Activated CD8-positive, alpha-beta memory T cell treated with anti-CD3 and anti-CD28 coated beads for 1 hour (primary cell): ENCODE data around the gene TYSND1.
"Not testable (repeated sequence)": the region's sequence is repeated elsewhere in the genome, so short reads cannot be mapped to it uniquely, and the experiment has no call there.

Source experiments
- DNase-seq, 2 donors: peaks; one replicate each; pipeline ENCODE4 v3.0.0-alpha.2; 2020; ENCODE audit warnings: low read depth in 1 of 2; ENCODE audit errors: extremely low read depth in 1 of 2

Gene TYSND1

DNA sequence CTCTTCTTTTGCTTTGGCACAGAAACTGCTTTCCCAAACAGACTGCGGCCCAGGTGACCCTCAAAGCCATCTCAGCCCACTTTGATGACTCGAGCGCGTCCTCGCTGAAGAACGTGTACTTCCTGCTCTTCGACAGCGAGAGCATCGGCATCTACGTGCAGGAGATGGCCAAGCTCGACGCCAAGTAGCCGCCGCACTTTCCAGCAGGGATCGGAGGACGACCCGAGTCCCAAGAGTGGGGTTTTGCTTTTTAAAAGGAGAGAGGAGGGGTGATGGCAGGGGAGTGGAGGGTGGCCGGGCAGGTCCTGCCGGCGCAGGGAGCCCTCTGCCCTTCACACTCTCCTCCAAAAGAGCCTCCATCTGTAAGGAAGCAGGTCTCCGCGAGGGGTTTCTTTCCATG, 35.0 kb downstream of the TYSND1 start:
- no peak for DNase-seq

GRCh38 chr10:70109064-70109729, 37.3 kb downstream of the TYSND1 start:
- no peak for DNase-seq

DNA sequence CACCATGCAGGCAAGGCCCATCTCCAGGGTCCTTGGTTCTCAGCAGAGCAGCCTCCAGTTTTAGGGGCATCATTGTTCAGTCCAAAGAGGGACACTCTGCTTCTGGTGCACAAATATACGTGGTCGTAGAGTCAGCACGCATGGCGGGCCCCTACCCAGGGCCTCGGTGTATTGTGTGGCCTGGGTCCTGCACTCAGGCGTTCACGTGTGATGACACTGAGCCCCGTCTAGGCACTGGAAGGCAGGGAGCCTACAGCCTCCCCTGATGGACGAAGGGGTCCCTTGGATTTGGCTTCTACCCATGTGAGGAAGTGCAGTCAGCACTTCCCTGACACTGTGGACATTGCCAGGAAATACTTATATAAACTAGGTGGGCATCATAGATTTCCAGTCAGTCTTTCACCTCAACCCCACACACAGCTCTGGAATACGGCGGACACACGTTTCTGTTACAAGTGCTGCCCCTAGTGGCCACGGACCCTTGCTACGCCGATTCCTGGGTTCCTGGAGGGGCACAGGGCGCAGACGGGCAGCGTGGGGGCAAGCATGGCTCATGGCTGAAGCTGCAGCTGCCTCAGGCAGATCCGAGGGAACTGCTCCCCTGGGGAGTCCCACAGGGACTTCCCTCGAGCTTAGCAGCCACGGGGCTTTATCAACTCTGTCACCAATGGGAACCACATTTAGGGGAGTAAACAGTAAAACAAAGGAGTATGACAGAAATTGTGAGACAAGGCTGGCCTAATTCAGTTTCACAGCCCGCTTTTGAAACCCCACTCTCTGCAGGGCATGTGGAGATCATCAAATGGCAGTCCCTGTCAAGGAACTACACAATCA, 39.3 kb downstream of the TYSND1 start:
- no peak for DNase-seq

GRCh38 chr10:70101668-70102067, 44.8 kb downstream of the TYSND1 start:
- no peak for DNase-seq

DNA sequence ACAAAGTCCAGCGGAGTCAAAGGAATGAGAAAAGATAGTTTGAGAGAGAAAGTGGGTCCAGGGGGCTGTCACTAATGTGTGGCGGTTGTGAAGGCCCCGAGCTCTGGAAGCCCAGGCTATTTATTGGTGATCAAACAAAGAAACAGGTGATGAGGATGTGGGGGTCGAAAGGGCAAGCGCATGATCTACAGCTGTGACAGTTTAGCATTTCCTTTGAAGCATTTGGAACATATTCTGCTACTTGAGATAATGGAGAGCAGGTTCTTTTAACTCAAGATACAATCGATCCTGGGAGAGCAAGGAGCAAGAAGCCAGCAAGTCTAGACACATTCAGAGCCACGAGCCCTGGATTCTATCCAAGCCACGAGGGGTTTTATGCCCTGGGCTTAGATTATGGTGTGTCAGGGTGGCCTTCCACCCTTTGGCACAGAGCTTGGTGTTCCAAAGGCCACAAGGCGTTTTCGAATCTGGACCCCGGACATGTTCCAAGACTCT, 45.4 kb downstream of the TYSND1 start:
- not testable (repeated sequence) for DNase-seq

DNA sequence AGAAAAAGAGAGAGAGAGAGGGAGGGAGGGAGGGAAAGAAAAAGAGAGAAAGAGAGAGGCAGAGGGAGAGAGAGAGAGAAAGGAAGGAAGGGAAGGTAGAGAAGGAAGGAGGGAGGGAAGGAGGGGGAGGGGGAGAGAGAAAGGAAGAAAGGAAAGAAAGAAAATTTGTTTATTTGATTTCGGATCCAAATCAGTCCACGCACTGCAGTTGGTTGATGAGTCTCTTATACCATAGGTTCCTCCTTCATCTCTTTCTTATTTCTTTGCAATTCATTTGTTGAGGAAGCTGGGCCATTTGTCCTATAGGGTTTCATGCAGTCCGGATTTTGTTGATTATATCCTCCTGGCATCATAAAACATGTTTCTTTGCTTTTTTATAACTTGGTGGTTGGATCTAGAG, 48.2 kb downstream of the TYSND1 start:
- no peak for DNase-seq

- DNase-seq = no peak
These were observed 49.0 kb downstream of the TYSND1 start for GRCh38 chr10:70097459-70097858.

GRCh38 chr10:70096705-70097420, 49.6 kb downstream of the TYSND1 start:
- DNase-seq = no peak

DNA sequence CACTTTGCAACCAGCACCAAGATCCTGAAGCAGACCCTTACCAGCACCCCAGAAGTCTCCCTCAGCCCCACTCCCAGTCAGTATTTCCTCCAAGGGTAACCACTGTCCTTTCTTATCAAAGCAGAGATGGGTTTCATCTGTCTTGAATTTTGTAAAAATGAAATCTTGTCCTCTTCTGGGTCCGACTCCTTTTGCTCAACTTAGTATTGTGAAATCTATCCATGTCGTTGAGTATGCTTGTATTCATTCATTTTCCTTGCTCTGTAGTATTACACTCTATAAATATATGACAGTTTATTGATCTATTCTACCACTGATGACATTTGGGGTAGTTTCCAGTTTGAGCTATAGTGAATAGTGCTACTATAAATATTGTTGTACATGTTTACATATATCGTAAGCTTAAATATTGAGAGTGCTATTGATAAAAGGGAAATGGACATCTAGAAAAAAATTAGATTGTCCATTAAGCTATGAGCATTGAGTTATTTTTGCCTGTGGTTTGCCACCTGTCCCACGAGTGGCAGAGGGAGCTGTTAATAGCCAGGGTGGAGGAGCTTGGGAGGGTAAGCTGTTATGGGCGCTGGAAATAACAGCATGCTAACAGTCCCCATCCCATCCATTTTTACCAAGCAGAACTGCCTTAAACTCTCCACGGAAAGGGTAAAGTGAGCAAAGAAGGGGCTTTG, 50.3 kb downstream of the TYSND1 start:
- DNase-seq = no peak

GRCh38 chr10:70094250-70094649, 52.2 kb downstream of the TYSND1 start:
- no peak for DNase-seq

DNA sequence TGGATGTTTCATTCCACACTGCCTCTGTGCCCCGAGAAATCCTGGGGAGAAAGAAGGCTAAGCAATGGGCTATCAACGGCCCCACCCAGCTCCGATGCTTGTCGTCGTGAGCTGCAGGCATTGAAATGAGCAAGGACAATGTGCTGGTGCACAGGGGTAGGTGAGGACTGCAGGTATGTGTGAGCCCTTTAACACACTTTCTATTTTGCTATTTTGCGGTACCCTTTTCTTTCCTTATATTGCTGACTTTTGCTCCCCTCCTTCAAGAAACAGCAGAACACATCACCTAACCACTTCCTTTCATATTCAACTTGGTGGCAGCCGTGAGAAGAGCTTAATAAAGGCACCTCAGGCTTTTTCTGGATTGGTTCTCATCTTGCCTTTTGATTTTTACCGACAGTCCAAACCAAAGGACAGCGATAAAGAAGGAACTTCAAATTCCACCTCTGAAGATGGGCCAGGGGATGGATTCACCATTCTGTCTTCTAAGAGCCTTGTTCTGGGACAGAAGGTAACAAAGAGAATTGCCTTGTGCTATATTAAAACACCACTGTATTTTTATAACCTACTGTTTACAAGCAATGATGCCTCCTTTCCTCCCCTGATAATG, 53.1 kb downstream of the TYSND1 start:
- no peak for DNase-seq

- no peak for DNase-seq
These were observed 54.1 kb downstream of the TYSND1 start for GRCh38 chr10:70092389-70092718.

- DNase-seq = no peak
These were observed 55.5 kb downstream of the TYSND1 start for GRCh38 chr10:70090951-70091350.

- no peak for DNase-seq
These were observed 56.5 kb downstream of the TYSND1 start for GRCh38 chr10:70090013-70090412.

DNA sequence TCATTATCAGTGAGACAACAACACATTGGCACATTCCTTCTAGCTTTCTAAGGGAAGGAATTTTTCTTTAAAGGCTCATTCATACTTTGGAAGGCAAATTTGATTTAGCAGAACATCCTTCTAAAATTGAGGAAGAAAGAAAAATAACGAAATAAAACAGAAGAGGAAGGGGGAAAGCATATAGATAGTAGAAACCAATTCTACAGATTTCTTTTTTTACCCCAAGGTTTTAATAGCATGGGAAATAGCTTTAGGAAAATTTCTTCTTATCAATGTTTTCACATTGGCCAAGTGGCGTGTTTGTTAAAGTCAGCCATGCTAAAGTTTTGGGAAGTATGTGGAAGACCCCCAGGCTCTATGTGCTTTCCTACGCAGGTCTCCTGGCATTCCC, 58.2 kb downstream of the TYSND1 start:
- no peak for DNase-seq
